Left ventricle myocardium inferior (tissue), 1 donor: ENCODE results near the gene TMPRSS11B. TPM values are rescaled to one million over a fixed set of nuclear protein-coding genes. Genes with fewer than 3 reads are reported as not detected.

Experiments used
- DNase-seq: peaks from one replicate; pipeline ENCODE4 v3.0.0-alpha.2; 2020
- H3K27ac ChIP-seq: fragments of 200-600 bp; replicated peaks from 2 replicates; pipeline ENCODE4 v1.8.0; 2021
- H3K27me3 ChIP-seq: fragments of 200-600 bp; 2 replicates; pipeline ENCODE4 v1.8.0; 2021; ENCODE audit warnings: low read depth
- H3K36me3 ChIP-seq: fragments of 200-600 bp; 2 replicates; pipeline ENCODE4 v1.8.0; 2021
- H3K4me1 ChIP-seq: fragments of 200-600 bp; 2 replicates; pipeline ENCODE4 v1.8.0; 2021
- H3K4me3 ChIP-seq: fragments of 200-600 bp; 2 replicates; pipeline ENCODE4 v1.8.0; 2021; ENCODE audit warnings: mild to moderate bottlenecking, moderate library complexity
- H3K9me3 ChIP-seq: fragments of 200-600 bp; replicated peaks from 2 replicates; pipeline ENCODE4 v1.8.0; 2021
- CTCF ChIP-seq: fragments of 200-600 bp; IDR thresholded peaks from 2 replicates; pipeline ENCODE4 v1.8.0; 2021; ENCODE audit warnings: antibody characterized with exemption, mild to moderate bottlenecking, borderline replicate concordance
- intact Hi-C: fragments of 100-400 bp; cut with micrococcal nuclease; formaldehyde crosslinking; loops from one replicate; pipeline ENCODE4 v1.11.0; 2022
- long read RNA-seq: library from polyadenylated mRNA; unstranded; transcript quantifications from one replicate; pipeline ENCODE4 v2.0.0, GENCODE V29; 2021
- total RNA-seq: library from RNA; stranded (reverse); fragmentation: NEBNext Ultra II Directional; extraction: Animal tissue kit (Norgen Biotek cat#: 25700); gene quantifications from one replicate; pipeline ENCODE4 v1.2.1, GENCODE V29; 2021
- donor health status: DM: no; HTN: yes; CAD: no; lungs with severe emphysema.

Gene TMPRSS11B, protein sequence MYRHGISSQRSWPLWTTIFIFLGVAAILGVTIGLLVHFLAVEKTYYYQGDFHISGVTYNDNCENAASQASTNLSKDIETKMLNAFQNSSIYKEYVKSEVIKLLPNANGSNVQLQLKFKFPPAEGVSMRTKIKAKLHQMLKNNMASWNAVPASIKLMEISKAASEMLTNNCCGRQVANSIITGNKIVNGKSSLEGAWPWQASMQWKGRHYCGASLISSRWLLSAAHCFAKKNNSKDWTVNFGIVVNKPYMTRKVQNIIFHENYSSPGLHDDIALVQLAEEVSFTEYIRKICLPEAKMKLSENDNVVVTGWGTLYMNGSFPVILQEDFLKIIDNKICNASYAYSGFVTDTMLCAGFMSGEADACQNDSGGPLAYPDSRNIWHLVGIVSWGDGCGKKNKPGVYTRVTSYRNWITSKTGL
- not detected for total RNA-seq
- long read RNA-seq, result 0 reads

- no peak for TF ChIP-seq CTCF
- intact Hi-C loops, result no loop called here
- no peak within 1 kb of the TSS for H3K27ac ChIP-seq
- H3K9me3 ChIP-seq, result no peaks in the 10 kb centered on the region
- no peak for DNase-seq
- no peaks in the 10 kb centered on the region for H3K27me3 ChIP-seq
- H3K36me3 ChIP-seq, result no peaks in the 10 kb centered on the region
- H3K4me3 ChIP-seq, result no peak within 1 kb of the TSS
- H3K4me1 ChIP-seq, result no peaks in the 10 kb centered on the region
These were observed at the start of gene TMPRSS11B for GRCh38 chr4:68245594-68245993. TMPRSS11B (minus strand) TSS chr4:68245694; CDS start chr4:68245558, 136 bp downstream.

- intact Hi-C loops, result no loop called here
- Histone ChIP-seq H3K4me3 (no peak overlapping the region), H3K36me3 (no peaks in the 10 kb centered on the region), H3K27me3 (no peaks in the 10 kb centered on the region), H3K4me1 (no peaks in the 10 kb centered on the region), H3K9me3 (no peaks in the 10 kb centered on the region), H3K27ac (no peak overlapping the region)
- DNase-seq, result no peak
- no peak for TF ChIP-seq CTCF
These were observed 45.8 kb upstream of the TMPRSS11B start for GRCh38 chr4:68291256-68291655.

DNA sequence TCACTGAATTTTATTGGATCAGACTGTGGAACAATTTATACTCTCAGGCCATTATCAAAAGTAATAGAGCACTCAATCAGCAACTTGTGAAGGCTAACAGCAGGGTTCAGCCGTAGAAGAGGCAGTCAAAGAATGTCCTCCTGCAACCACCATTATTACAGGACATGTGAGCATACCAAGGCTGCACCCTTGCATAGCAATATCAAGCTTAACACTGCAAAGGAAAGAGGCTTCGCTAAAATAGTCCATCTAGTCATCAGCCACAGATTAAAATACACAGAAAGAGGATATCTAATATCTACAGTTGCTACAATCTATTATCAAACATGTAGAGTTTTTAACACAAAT lies 42.9 kb upstream of the TMPRSS11B start:
- TF ChIP-seq CTCF, result no peak
- H3K4me3 ChIP-seq, result no peak overlapping the region
- DNase-seq, result no peak
- H3K4me1 ChIP-seq, result no peaks in the 10 kb centered on the region
- H3K9me3 ChIP-seq, result no peaks in the 10 kb centered on the region
- no peaks in the 10 kb centered on the region for H3K27me3 ChIP-seq
- H3K36me3 ChIP-seq, result no peaks in the 10 kb centered on the region
- intact Hi-C loops, result no loop called here
- no peak overlapping the region for H3K27ac ChIP-seq

- no peaks in the 10 kb centered on the region for H3K9me3 ChIP-seq
- H3K27me3 ChIP-seq, result no peaks in the 10 kb centered on the region
- no peaks in the 10 kb centered on the region for H3K4me1 ChIP-seq
- DNase-seq, result no peak
- H3K4me3 ChIP-seq, result no peak overlapping the region
- intact Hi-C loops, result no loop called here
- no peaks in the 10 kb centered on the region for H3K36me3 ChIP-seq
- H3K27ac ChIP-seq, result no peak overlapping the region
- TF ChIP-seq CTCF, result no peak
These were observed 42.4 kb upstream of the TMPRSS11B start for GRCh38 chr4:68287704-68288392.

GRCh38 chr4:68283714-68284113 lies 38.2 kb upstream of the TMPRSS11B start:
- intact Hi-C loops, result no loop called here
- no peak for DNase-seq
- Histone ChIP-seq H3K4me1 (no peaks in the 10 kb centered on the region), H3K36me3 (no peaks in the 10 kb centered on the region), H3K27ac (no peak overlapping the region), H3K9me3 (no peaks in the 10 kb centered on the region), H3K4me3 (no peak overlapping the region), H3K27me3 (no peaks in the 10 kb centered on the region)
- TF ChIP-seq CTCF, result no peak
